ENCODE measurements around the gene ZNF385B. TPM values are rescaled to one million over a fixed set of nuclear protein-coding genes. Genes with fewer than 3 reads are reported as not detected.

ZNF385B gene
- total RNA-seq, 4 donors from 2014 or later: 0.41 to 3.3 TPM; not detected in 2

DNA sequence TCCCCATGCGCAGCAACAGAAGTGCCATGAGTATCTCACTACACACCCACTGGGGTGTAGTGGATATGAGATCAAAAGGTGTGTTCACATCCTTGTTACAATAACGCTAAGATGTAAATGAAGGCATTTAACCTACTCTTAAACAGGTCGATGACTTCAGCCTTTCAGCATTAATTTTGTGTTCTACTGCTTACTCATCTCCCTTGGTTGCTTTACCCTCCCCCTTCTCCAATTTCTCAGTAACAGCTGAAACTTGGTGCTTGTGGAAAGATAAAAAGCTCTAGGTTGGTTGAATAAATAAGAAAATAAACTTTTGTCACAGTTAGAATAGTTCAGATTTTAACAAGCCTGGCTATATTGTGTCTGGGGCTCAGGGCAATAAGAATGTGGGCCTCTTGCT is 449.3 kb downstream of the ZNF385B start:
- Histone ChIP-seq H3K9me3 (no peaks in the 10 kb centered on the region), H3K27me3 (no peaks in the 10 kb centered on the region), H3K27ac (no peak overlapping the region), H3K36me3 (no peaks in the 10 kb centered on the region), H3K4me1 (no peaks in the 10 kb centered on the region), H3K4me3 (no peak overlapping the region)
- no peak for DNase-seq
- intact Hi-C loops (cut with DNase I; ENCODE audit: low total_unique reads): loop anchor here (5.0 kb wide), 1 partner anchor 330 kb away; no protein-coding TSS in a partner anchor
- TF ChIP-seq, protein P1, sequence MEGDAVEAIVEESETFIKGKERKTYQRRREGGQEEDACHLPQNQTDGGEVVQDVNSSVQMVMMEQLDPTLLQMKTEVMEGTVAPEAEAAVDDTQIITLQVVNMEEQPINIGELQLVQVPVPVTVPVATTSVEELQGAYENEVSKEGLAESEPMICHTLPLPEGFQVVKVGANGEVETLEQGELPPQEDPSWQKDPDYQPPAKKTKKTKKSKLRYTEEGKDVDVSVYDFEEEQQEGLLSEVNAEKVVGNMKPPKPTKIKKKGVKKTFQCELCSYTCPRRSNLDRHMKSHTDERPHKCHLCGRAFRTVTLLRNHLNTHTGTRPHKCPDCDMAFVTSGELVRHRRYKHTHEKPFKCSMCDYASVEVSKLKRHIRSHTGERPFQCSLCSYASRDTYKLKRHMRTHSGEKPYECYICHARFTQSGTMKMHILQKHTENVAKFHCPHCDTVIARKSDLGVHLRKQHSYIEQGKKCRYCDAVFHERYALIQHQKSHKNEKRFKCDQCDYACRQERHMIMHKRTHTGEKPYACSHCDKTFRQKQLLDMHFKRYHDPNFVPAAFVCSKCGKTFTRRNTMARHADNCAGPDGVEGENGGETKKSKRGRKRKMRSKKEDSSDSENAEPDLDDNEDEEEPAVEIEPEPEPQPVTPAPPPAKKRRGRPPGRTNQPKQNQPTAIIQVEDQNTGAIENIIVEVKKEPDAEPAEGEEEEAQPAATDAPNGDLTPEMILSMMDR (IDR thresholded peaks at IDR 0.05): no peak
- no peak for TF ChIP-seq POLR2A (IDR thresholded peaks at IDR 0.05)

DNA sequence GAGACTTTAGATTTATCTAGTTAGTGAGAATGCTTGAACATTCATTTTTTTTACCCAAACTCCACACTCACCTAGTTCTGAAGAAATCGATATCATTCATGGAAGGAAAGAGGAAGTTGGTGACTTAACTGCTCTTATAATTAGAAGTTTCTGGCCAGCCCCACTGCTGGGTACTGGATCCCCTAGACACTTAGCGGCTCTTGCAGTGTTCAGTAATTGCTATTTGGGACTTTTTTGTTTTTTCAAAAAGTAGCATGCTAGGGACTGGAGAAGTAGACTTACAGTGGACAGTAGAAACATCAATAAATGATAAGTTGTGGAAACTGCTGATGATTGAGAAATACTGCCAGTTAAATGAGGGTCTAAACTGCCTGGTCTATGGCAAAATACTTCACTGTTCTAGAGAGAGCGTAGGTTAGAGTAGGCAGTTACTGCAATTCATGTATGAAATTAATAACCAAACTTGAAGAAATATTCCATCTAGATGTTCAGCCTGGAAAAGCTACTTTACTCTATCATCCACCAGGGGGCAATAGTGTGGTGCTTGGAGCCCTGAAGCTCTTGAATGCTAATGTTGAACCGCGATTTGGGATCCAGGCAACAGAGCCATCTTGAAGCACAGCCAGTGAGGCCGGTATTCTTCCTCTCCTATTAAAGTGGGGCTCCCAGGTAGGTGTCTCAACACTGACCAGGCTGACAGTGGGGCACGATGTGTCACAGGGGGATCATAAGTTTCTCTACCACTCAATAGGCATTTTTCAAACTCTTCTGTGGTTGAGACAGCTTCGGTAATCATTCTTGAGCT is 450.7 kb downstream of the ZNF385B start:
- DNase-seq: peak in 1 of 2 donors; percentile 20
- Histone ChIP-seq H3K9me3 (no peaks in the 10 kb centered on the region), H3K27ac (no peak overlapping the region), H3K4me3 (no peak overlapping the region), H3K4me1 (no peaks in the 10 kb centered on the region), H3K36me3 (no peaks in the 10 kb centered on the region), H3K27me3 (no peaks in the 10 kb centered on the region)
- TF ChIP-seq, protein P1 (IDR thresholded peaks at IDR 0.05): peak; percentile 36 to 56 (median 50)
- TF ChIP-seq POLR2A (IDR thresholded peaks at IDR 0.05): no peak
- intact Hi-C loops (cut with DNase I; ENCODE audit: low total_unique reads): loop anchor here (5.0 kb wide), 1 partner anchor 332 kb away; no protein-coding TSS in a partner anchor

DNA sequence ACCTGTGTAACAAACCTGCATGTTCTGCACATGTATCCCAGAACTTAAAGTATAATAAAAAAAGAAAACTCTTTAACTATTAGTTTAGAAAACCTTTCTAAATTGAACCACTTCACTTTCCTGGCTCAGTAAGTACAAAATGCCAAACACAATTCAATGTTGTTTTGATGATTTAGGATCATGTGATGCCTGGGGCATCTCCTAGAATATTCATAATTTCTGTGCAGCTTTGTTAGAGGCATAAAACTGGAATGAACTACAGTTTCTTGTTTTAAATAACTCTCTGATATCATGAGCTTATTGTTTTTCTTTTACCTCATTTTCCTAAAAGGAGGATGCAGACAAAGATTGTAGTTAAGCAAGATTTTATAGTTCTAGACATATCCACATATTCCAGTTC is 457.8 kb downstream of the ZNF385B start:
- H3K4me1 ChIP-seq: no peaks in the 10 kb centered on the region
- H3K9me3 ChIP-seq: no peaks in the 10 kb centered on the region
- H3K27me3 ChIP-seq: no peaks in the 10 kb centered on the region
- no peaks in the 10 kb centered on the region for H3K36me3 ChIP-seq
- no peak for DNase-seq
- H3K27ac ChIP-seq: no peak overlapping the region
- intact Hi-C loops (cut with DNase I; ENCODE audit: low total_unique reads): no loop called here
- no peak overlapping the region for H3K4me3 ChIP-seq
- TF ChIP-seq, protein P1 (IDR thresholded peaks at IDR 0.05): no peak
- no peak for TF ChIP-seq POLR2A (IDR thresholded peaks at IDR 0.05)

DNA sequence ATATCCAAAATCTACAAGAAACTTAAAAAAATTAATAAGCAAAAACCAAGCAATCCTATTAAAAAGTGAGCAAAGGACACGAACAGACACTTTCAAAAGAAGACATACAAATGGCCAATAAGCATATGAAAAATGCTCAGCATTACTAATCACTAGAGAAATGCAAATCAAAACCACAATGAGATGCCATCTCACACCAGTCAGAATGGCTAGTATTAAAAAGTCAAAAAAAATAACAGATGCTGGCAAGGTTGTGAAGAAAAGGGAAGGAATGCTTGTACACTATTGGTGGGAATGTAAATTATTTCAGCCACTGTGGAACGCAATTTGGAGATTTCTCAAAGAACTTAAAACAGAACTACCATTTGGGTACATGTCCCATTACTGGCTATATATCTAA is 467.9 kb downstream of the ZNF385B start:
- TF ChIP-seq, protein P1 (IDR thresholded peaks at IDR 0.05): no peak
- TF ChIP-seq POLR2A (IDR thresholded peaks at IDR 0.05): no peak
- Histone ChIP-seq H3K9me3 (no peaks in the 10 kb centered on the region), H3K4me3 (no peak overlapping the region), H3K36me3 (no peaks in the 10 kb centered on the region), H3K4me1 (no peaks in the 10 kb centered on the region), H3K27me3 (no peaks in the 10 kb centered on the region), H3K27ac (no peak overlapping the region)
- intact Hi-C loops (cut with DNase I; ENCODE audit: low total_unique reads): no loop called here
- DNase-seq: no peak

MicroRNAs within 50 kb of the gene (microRNA counts, 767-probe panel; counts per million panel counts)
- 0 counts per million in 2 donors for microRNA hsa-miR-1258

Small RNAs within 50 kb of the gene (microRNA-seq; reads per million reads assigned to microRNA genes)
- gene MIR1258 (ENCODE audit: borderline microRNAs expressed, borderline replicate concordance): not detected

Small RNAs within 50 kb of the gene (small RNA-seq; reads per million reads assigned to genes)
- gene MIR1258: not detected

Other genes with a start within 250 kb of the ZNF385B start
- gene CWC22, start 145.7 kb upstream of the ZNF385B start, total RNA-seq: 10 to 100 TPM in 3 of 4 donors, 1 to 10 TPM in 1; 7.7 to 40.0 (median 25.0) TPM

Measured in uterus (tissue), 4 donors.